ENCODE results near the gene PPFIA1. TPM values are rescaled to one million over a fixed set of nuclear protein-coding genes. Genes with fewer than 3 reads are reported as not detected.
A peak's percentile ranks its signal among the peaks of the same experiment; 100 is the strongest.
"Not testable (repeated sequence)": the region's sequence is repeated elsewhere in the genome, so short reads cannot be mapped to it uniquely, and the experiment has no call there.

PPFIA1 gene
- total RNA-seq, 1 experiment from 2014 or later = 20.5 TPM

DNA sequence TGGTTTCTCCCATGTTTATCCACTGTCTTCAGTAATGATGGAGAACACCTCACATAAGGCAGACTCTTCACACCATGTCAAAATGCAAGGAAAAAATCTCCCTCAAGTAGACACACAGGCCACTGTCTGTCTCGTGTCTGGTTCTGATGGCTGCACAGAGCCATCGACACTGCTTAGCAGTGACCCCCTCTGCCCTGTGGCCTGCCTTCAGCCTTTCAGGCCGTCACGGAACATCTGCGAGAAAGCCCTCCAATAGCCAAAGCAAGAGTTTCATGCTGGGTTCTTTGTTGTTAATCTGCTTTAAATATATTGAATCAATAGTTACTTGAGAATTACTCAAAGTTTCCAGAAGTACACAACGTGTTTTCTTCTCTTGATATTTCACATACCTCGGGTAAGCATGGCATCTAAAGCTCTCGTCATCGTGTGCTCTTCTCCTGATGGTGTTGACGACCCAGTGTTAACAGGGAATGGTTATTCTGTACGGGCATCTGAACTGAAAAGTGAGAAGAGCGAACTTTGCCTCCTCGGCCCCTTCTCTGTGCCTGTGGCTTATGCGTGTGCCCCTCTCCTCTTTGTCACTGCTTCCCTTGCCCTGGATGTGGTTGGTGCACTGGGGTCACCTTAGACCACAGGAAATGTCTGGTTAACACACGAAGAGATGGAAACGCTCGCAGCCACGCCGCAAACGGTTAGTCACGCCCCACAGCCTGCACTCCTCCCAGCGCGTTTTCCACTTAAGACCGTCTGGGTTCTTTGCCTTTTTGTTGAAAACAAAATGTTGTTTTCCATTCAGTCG, 94.5 kb downstream of the PPFIA1 start:
- in situ Hi-C loops (cut with HindIII; ENCODE audit: low pct_unique_long_range_greater_than_20kb, low sequenced_read_pairs) = no loop called here
- no peak for DNase-seq (ENCODE audit: low read depth)

- in situ Hi-C loops (cut with HindIII; ENCODE audit: low pct_unique_long_range_greater_than_20kb, low sequenced_read_pairs) = no loop called here
These were observed 95.0 kb downstream of the PPFIA1 start for GRCh38 chr11:70365544-70365927.

DNA sequence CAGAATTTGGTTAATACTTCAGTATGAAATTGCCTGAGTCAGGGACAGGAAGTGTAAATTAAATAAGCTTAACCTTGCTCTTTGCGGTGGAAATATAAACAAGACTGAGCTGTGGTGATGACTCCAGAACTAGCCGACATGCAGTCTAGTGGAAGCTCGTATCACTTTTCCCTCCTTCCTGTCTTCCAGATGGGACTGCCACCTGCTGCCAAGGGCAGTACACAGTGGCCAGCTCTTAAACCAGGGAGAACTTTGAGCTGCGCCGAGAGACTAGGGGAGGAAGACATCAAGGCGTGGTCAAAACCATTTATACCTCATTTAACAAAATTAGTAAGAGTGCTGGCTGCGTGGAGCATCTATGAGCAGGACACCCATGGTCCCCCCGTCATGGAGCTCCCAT, 96.6 kb downstream of the PPFIA1 start:
- in situ Hi-C loops (cut with HindIII; ENCODE audit: low pct_unique_long_range_greater_than_20kb, low sequenced_read_pairs) = no loop called here
- no peak for DNase-seq (ENCODE audit: low read depth)

More at GRCh38 chr11:70365544-70365927, 95.0 kb downstream of the PPFIA1 start:
- no peak for DNase-seq (ENCODE audit: low read depth)

DNA sequence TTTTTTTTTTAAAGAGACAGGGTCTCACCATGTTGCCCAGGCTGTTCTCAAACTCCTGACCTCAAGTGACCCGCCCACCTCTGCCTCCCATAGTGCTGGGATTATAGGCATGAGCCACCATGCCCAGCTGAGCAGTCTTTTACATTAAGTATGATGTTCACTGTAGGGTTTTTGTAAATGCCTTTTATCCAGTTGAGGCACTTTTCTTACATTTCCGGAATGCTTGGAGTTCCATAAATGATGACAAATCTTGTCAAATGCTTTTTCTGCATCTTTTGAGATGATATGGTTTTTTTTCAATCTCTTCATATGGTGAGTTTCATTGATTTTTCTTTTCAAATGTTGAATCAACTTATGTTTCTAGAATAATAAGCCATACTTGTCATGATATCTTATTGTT, 98.5 kb downstream of the PPFIA1 start:
- DNase-seq (ENCODE audit: low read depth) = no peak
- in situ Hi-C loops (cut with HindIII; ENCODE audit: low pct_unique_long_range_greater_than_20kb, low sequenced_read_pairs) = no loop called here

DNA sequence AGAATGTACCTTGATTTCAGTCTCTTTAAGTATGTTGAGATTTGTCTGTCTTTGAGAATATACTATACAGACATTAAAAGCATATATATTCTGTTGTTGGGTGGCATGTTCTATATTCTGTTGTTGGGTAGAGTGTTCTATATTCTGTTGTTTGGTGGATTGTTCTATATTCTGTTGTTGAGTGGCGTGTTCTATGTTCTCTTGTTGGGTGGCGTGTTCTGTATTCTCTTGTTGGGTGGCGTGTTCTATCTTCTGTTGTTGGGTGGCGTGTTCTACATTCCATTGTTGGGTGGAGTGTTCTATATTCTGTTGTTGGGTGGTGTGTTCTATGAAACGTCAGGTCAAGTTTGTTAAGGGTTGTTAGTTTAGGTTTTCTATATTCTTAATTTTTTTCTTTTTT, 100.8 kb downstream of the PPFIA1 start:
- in situ Hi-C loops (cut with HindIII; ENCODE audit: low pct_unique_long_range_greater_than_20kb, low sequenced_read_pairs) = no loop called here
- DNase-seq (ENCODE audit: low read depth) = no peak

GRCh38 chr11:70372076-70372475, 101.6 kb downstream of the PPFIA1 start:
- in situ Hi-C loops (cut with HindIII; ENCODE audit: low pct_unique_long_range_greater_than_20kb, low sequenced_read_pairs) = no loop called here

DNA sequence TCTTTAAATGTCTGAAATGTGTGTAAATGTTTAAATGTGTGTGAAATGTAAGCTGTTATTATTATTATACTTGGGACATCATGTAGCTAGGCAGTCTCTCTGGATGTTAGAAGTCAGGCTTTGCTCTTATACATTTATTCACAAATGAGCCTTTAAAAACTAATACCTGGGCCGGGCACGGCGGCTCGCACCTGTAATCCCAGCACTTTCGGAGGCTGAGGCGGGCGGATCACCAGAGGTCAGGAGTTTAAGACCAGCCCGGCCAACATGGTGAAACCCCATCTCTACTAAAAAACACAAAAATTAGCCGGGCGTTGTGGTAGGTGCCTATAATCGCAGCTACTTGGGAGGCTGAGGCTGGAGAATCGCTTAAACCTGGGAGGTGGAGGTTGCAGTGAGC, 106.1 kb downstream of the PPFIA1 start:
- no peak for DNase-seq (ENCODE audit: low read depth)
- in situ Hi-C loops (cut with HindIII; ENCODE audit: low pct_unique_long_range_greater_than_20kb, low sequenced_read_pairs) = no loop called here

More at GRCh38 chr11:70372076-70372475, 101.6 kb downstream of the PPFIA1 start:
- no peak for DNase-seq (ENCODE audit: low read depth)

- in situ Hi-C loops (cut with HindIII; ENCODE audit: low pct_unique_long_range_greater_than_20kb, low sequenced_read_pairs) = no loop called here
- DNase-seq (ENCODE audit: low read depth) = no peak
These were observed 107.2 kb downstream of the PPFIA1 start for GRCh38 chr11:70377645-70378044.

DNA sequence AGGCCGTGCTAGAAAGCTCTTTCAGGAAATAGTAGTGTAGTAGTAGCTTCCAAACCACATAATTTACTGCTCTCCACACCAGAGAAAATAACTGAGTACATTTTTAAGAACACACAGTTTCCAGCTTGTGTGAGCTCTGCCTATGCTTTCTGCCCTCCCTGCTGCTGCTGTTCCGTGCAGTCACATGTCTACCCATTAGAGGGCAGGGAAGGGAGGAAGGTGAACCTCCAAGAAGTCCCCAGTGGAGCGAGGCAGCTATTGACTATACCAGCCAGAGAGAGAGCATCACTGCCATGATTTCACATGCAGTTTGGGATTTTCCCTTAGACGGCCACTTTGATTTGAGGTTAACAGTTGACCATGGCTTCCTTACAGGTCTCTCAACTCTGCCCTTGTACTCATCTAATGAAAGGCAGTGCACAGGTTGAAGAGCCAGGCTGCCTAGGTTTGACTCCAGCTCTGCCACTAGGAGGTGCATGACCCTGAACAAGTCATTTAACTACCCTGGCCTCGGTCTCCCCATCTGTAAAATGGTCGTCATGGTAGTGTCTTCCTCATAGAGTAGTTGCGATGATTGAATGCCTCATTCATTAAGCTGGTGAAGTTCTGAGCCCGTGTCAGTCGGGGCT, 108.1 kb downstream of the PPFIA1 start:
- DNase-seq (ENCODE audit: low read depth) = peak; percentile 12
- in situ Hi-C loops (cut with HindIII; ENCODE audit: low pct_unique_long_range_greater_than_20kb, low sequenced_read_pairs) = no loop called here

DNA sequence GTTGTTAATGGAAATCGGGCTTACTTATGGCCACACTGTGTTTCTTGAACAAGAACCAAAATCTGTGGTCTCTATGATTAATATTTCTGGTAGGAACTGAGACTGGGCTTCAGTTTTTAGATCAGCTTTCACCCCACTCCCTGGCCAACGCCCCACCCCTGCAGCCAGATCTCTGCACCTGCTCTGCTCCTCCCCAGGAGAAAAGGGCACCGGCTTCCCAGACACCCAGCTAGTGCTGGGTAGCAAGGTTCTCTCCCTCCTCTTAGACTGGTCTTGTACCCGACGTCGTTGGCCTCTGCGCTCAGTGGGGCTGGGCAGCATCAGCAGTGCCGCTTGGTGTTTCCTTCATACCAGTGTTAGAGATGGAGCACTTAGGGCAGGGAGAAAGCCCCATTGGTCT, 110.9 kb downstream of the PPFIA1 start:
- in situ Hi-C loops (cut with HindIII; ENCODE audit: low pct_unique_long_range_greater_than_20kb, low sequenced_read_pairs) = no loop called here
- DNase-seq (ENCODE audit: low read depth) = no peak

DNA sequence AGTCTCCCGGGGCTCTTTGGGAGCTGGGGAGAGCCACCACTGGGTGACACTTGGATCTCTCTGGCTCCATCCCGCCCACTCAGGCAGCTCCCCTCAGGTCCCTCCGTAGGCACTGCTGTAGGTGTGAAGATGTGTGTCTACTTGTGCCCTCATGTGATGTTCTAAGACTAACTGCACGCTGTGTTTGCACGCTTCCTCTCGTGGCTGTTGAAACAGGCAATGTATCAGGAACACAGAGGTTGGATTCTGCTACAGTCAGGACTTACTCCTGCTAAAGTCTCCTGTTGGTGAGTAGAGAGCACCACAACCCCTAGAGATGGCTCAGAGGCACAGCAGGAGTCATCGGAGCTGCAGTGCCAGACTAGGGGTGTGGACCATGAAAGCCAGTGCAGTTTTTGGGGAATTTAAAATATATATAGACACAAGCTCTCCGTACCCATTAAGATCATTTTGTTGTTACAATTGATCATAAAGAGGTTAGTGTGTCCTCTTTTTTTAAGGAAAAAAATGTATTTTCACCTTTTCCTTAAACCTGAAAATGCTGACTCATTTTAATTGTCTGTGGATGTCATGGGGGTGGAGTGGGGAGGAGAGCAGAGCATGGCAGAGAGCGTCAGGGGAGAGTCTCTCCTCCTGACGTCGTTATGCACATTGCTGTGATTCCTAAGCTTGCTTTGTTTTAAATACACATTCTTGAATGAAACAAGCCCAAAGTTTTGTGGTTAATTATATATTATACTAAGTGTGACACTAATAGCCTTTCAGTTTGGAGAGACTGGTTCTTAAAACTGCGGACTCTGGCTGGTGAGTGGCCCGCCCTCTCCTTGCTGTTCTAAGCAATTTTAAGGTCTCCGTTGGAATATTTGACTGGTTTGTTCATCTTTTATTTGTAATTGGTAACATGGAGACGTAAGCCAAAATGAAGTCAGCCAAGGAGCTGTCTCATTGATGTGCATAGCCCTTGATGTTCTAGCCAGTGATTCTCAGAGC, 111.7 kb downstream of the PPFIA1 start:
- peak; percentile 78 for DNase-seq (ENCODE audit: low read depth)
- in situ Hi-C loops (cut with HindIII; ENCODE audit: low pct_unique_long_range_greater_than_20kb, low sequenced_read_pairs) = no loop called here

- no peak for DNase-seq (ENCODE audit: low read depth)
- in situ Hi-C loops (cut with HindIII; ENCODE audit: low pct_unique_long_range_greater_than_20kb, low sequenced_read_pairs) = no loop called here
These were observed 113.4 kb downstream of the PPFIA1 start for GRCh38 chr11:70383664-70384565.

DNA sequence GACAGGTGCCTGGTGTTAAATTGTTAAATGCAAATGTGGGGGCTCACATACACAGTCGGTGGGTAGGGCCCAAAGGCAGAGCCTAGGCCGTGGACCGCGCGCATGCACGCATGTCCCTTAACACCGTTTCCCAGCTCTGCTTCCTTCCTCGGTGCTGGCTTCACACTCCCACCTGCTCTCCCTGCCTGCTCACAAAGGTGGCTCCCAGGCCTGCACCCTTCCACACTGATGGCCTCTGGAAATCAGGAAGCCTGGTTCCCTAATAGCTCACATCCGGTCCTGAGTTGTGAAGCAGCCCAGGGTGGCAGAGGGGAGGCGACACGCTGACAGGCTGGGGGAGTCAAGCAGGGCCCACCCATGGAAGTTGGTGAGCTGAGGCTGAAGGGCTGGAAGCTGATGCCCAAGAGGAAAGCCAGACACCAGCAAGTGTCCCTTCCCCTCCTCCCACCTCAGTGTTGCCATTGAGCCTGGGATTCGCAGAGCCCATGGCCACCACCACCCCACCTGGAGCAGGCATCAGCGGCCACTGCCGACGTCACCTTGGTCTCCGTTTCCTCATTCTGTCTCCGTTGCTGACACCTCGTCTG, 114.2 kb downstream of the PPFIA1 start:
- DNase-seq (ENCODE audit: low read depth) = no peak
- in situ Hi-C loops (cut with HindIII; ENCODE audit: low pct_unique_long_range_greater_than_20kb, low sequenced_read_pairs) = no loop called here

GRCh38 chr11:70387564-70387963, 117.1 kb downstream of the PPFIA1 start:
- in situ Hi-C loops (cut with HindIII; ENCODE audit: low pct_unique_long_range_greater_than_20kb, low sequenced_read_pairs) = no loop called here
- DNase-seq (ENCODE audit: low read depth) = no peak

- in situ Hi-C loops (cut with HindIII; ENCODE audit: low pct_unique_long_range_greater_than_20kb, low sequenced_read_pairs) = no loop called here
- no peak for DNase-seq (ENCODE audit: low read depth)
These were observed 118.7 kb downstream of the PPFIA1 start for GRCh38 chr11:70389201-70389600.

GRCh38 chr11:70390882-70391281, 120.4 kb downstream of the PPFIA1 start:
- DNase-seq (ENCODE audit: low read depth); in situ Hi-C loops (cut with HindIII; ENCODE audit: low pct_unique_long_range_greater_than_20kb, low sequenced_read_pairs): not testable (repeated sequence)

GRCh38 chr11:70394211-70394950, 123.9 kb downstream of the PPFIA1 start:
- in situ Hi-C loops (cut with HindIII; ENCODE audit: low pct_unique_long_range_greater_than_20kb, low sequenced_read_pairs) = no loop called here
- no peak for DNase-seq (ENCODE audit: low read depth)
